Measurements from ENCODE around the gene C14orf180.

DNA sequence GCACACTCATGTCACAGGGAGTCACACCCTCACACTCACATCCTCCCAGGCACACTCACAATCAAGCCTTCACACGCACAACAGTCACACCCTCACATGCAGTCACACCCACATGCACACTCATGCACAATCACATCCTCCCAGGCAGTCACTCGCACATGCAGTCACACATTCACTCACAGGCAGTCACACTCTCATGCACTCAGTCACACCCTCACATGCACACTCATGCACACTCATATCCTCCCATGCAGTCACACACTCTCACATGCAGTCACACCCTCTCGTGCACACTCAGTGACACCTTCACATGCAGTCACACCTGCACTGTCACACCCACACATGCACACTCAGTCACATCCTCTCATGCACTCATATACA is 12.7 kb downstream of the C14orf180 start:
- TF ChIP-seq, protein P1, sequence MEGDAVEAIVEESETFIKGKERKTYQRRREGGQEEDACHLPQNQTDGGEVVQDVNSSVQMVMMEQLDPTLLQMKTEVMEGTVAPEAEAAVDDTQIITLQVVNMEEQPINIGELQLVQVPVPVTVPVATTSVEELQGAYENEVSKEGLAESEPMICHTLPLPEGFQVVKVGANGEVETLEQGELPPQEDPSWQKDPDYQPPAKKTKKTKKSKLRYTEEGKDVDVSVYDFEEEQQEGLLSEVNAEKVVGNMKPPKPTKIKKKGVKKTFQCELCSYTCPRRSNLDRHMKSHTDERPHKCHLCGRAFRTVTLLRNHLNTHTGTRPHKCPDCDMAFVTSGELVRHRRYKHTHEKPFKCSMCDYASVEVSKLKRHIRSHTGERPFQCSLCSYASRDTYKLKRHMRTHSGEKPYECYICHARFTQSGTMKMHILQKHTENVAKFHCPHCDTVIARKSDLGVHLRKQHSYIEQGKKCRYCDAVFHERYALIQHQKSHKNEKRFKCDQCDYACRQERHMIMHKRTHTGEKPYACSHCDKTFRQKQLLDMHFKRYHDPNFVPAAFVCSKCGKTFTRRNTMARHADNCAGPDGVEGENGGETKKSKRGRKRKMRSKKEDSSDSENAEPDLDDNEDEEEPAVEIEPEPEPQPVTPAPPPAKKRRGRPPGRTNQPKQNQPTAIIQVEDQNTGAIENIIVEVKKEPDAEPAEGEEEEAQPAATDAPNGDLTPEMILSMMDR (conservative IDR thresholded peaks at IDR 0.05; ENCODE audit: low read length): no peak
- no peak for TF ChIP-seq EZH2phosphoT487 (IDR thresholded peaks at IDR 0.05; ENCODE audit: borderline replicate concordance, low read depth, low read length)
